ENCODE results near the gene KCNK1. TPM values are rescaled to one million over a fixed set of nuclear protein-coding genes. Genes with fewer than 3 reads are reported as not detected.

KCNK1 gene
- total and polyA plus RNA-seq, 2 of the 8 experiments (the other 6 are each of a cell fraction or from before 2014, with no cell fraction given): 11.9 to 16.5 TPM

GRCh38 chr1:233587196-233587595 lies 26.7 kb upstream of the KCNK1 start:
- FAIRE-seq (no peak), DNase-seq (ENCODE audit: low read depth in 1 of 2, low spot score in 2 of 2) (no peak)
- H4K8ac ChIP-seq (ENCODE audit: extremely low read depth, insufficient read depth, low read length): no peak overlapping the region
- no peak overlapping the region for H2BK12ac ChIP-seq (ENCODE audit: low read depth, low read length)
- no peak overlapping the region for H2BK5ac ChIP-seq (ENCODE audit: low read depth, low read length)
- no peak overlapping the region for H3K23ac ChIP-seq (ENCODE audit: insufficient read length)
- no peak overlapping the region for H3K18ac ChIP-seq (ENCODE audit: extremely low read depth, low read length)
- no peak overlapping the region for H3K14ac ChIP-seq (ENCODE audit: insufficient read length)
- no peak overlapping the region for H2BK120ac ChIP-seq (replicated peaks; ENCODE audit: low read depth, low read length)
- H3K36me3 ChIP-seq (ENCODE audit: control insufficient read depth in 2 of 4, insufficient read depth in 4 of 4, low read length in 3 of 4): no peaks in the 10 kb centered on the region
- H3K9me3 ChIP-seq (ENCODE audit: insufficient read depth in 2 of 2, low read depth in 1 of 2, low read length in 1 of 2): no peaks in the 10 kb centered on the region
- H2AFZ ChIP-seq (ENCODE audit: low read length): no peak overlapping the region
- ChIA-PET POLR2A (ENCODE audit: partially characterized antibody) (no interaction called here), CTCF (ENCODE audit: partially characterized antibody) (no interaction called here)
- no peak overlapping the region for H3K4me3 ChIP-seq (ENCODE audit: extremely low read depth in 1 of 4, insufficient read depth in 2 of 4, low read depth in 3 of 4, low read length in 4 of 4)
- H3K79me2 ChIP-seq (ENCODE audit: control insufficient read depth in 1 of 2, insufficient read depth in 2 of 2, low read length in 2 of 2): no peaks in the 10 kb centered on the region
- H3K56ac ChIP-seq (replicated peaks; ENCODE audit: insufficient read length, low read depth, low read length): no peak overlapping the region
- no peak overlapping the region for H4K91ac ChIP-seq (replicated peaks; ENCODE audit: insufficient read length, low read length)
- no peak overlapping the region for H3K9ac ChIP-seq (replicated peaks in 1 of 4; ENCODE audit: extremely low read depth in 1 of 4, low read depth in 3 of 4, low read length in 3 of 4)
- H3K4me1 ChIP-seq (replicated peaks in 1 of 4; ENCODE audit: control insufficient read depth in 3 of 4, insufficient read depth in 4 of 4, low read length in 3 of 4): peaks cover 0 to 7% (median 2%) of the 10 kb centered on the region in 4 experiments; a peak in 4 of 7 replicates
- no peaks in the 10 kb centered on the region for H4K20me1 ChIP-seq (replicated peaks in 1 of 2; ENCODE audit: control insufficient read depth in 1 of 2, insufficient read depth in 2 of 2, low read length in 2 of 2)
- H2AK5ac ChIP-seq (ENCODE audit: low read depth, low read length): no peak overlapping the region
- no peaks in the 10 kb centered on the region for H3K23me2 ChIP-seq (ENCODE audit: low read depth, low read length)
- peaks cover 0 to 4% (median 0%) of the 10 kb centered on the region in 4 experiments; a peak in 4 of 7 replicates for H3K27me3 ChIP-seq (replicated peaks in 1 of 4; ENCODE audit: control insufficient read depth in 3 of 4, extremely low read depth in 1 of 4, insufficient read depth in 3 of 4, low read length in 3 of 4)
- no peak overlapping the region for H2BK15ac ChIP-seq (ENCODE audit: low read length)
- H4K5ac ChIP-seq (ENCODE audit: insufficient read length, low read depth, low read length): no peak overlapping the region
- WGBS, 2 experiments (ENCODE audit: extremely low coverage in 1 of 2, insufficient coverage in 1 of 2, insufficient read length in 1 of 2, insufficient replicate concordance in 2 of 2, low coverage in 1 of 2, low lambda C conversion rate in 2 of 2, missing lambda C conversion rate in 1 of 2): 86% methylated on average over 4 of the region's 4 CpGs; no CpG with 5 or more reads in 1 of the 2 experiments
- H2BK20ac ChIP-seq (ENCODE audit: low read length): no peak overlapping the region
- no peak overlapping the region for H3K4ac ChIP-seq (replicated peaks; ENCODE audit: insufficient read length, low read depth, low read length)
- no peak overlapping the region for H3K4me2 ChIP-seq (ENCODE audit: insufficient read depth in 1 of 2, low read depth in 2 of 2, low read length in 2 of 2)
- H3K79me1 ChIP-seq (ENCODE audit: low read depth, low read length): no peaks in the 10 kb centered on the region
- no peak overlapping the region for H3K27ac ChIP-seq (ENCODE audit: low read depth, low read length)
- no peak for TF ChIP-seq BACH1 (IDR thresholded peaks at IDR 0.05; ENCODE audit: low read length)
- TF ChIP-seq E2F6 (IDR thresholded peaks at IDR 0.05): no peak
- no peak for TF ChIP-seq RAD21 (IDR thresholded peaks at IDR 0.05 in 1 of 2, conservative IDR thresholded peaks at IDR 0.05 in 1 of 2; ENCODE audit: low read depth in 2 of 2, low read length in 2 of 2)
- no peak for TF ChIP-seq KDM1A (IDR thresholded peaks at IDR 0.05; ENCODE audit: borderline replicate concordance, low read length)
- no peak for TF ChIP-seq SRF (IDR thresholded peaks at IDR 0.05; ENCODE audit: low read depth, low read length)
- TF ChIP-seq SIX5 (IDR thresholded peaks at IDR 0.05; ENCODE audit: low read depth, low read length): no peak
- no peak for TF ChIP-seq JUND (IDR thresholded peaks at IDR 0.05; ENCODE audit: low read length)
- no peak for TF ChIP-seq USF2 (IDR thresholded peaks at IDR 0.05; ENCODE audit: low read length)
- TF ChIP-seq MAFK (IDR thresholded peaks at IDR 0.05; ENCODE audit: low read depth, low read length): no peak
- no peak for TF ChIP-seq CREB1 (IDR thresholded peaks at IDR 0.05)
- no peak for TF ChIP-seq ATF3 (IDR thresholded peaks at IDR 0.05; ENCODE audit: insufficient read depth, low read depth, low read length)
- no peak for TF ChIP-seq TEAD4 (IDR thresholded peaks at IDR 0.05; ENCODE audit: low read depth, low read length)
- TF ChIP-seq SP2 (IDR thresholded peaks at IDR 0.05; ENCODE audit: low read length): no peak

Measured in H1 (cell line).